GM18858 (cell line): ENCODE data around the gene DDX18.

Experiments used
- ATAC-seq: cut with Tn5 transposase; IDR thresholded peaks from one replicate; pipeline ENCODE4 v1.9.1; 2021; ENCODE audit not compliant: unreplicated experiment

The DDX18 gene

DNA sequence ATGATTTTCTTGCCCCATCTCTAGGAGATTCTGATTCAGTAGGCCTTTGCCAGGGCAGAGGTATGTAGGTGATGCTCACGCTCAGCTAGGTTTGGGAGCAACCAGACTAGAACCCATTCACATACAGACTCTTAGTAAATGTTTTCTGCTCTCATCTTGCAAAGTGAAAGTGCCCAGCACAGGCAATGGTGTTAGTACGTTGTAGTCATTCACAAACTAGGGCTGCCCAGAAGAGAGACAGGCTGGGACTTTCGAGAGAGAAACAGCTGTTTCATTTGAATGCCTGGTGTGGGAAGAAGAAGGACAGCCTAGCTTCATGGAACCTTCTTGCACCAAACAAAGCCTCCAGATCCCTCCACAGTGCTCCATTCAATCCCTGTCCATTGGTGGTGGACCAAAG is 19.4 kb downstream of the DDX18 start:
- ATAC-seq, result no peak

DNA sequence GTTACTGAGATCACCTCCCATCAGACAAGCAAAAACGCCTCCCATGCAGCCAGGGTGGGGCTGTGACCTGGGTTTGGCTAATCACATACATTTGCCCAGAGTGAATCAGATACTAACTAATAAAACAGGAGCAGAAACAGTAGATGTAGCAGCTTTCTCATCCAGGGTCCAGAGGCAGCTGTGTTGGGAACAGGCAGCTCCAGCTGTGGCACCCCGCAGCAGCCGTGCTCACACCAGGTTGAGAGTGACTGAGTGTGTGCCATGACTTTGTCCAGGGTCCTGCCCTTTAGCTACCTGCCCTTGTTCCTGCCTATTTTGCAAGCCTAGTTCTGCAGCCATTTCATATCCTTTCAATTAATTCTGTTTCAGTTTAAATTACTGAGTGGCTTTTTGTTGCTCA is 20.5 kb downstream of the DDX18 start:
- ATAC-seq, result no peak

DNA sequence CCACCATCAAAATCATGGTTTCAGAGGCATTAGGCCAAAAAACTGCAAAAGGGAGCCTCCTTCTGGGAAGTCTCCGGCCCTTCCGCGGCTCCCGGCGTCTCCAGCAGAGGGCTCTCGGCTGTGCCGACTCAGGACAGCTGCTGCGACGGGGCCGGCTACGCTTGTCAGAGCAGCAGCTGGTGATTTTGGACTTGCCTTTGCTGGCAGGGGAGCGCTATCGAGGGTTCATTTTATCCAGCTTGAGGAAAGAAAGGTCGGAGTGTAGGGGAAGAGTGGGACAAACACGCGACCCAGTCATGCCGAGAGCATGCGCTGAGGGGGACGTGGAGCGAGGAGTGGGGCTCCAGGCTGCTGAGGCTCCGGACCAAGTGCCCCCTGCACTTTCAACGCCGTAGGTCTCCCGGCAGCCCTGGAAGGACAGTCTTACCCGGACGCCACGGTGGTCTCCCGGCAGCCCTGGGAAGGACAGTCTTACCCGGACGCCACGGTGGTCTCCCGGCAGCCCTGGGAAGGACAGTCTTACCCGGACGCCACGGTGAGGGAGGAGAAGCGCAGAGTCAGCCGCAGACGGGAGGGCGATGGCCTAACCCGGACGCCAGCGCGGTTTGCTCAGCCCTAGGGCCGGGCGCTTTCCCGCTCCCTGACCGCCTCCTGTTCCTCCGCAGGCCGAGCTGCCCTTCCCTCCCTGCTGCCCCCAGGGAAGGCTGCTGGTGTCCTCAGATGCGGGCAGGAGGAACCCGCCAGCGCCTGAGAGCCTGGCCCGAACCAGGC is 21.7 kb downstream of the DDX18 start:
- peak; percentile 69 for ATAC-seq

DNA sequence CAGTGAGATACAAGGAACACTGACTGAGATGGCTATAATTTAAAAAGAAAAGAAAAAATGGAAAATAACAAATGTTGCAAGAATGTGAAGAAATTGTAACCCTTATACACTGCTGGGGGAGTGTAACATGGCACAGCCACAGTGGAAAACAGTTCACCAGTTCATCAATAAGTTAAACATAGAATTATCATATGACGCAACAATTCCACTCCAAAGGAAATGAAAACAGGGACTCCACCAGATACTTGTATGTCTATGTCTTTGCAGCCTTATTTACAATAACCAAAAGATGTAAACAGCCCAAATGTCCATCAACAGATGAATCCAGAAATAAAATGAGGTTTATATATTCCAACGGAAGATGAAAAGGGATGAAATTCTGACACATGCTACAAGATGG is 30.8 kb downstream of the DDX18 start:
- no peak for ATAC-seq

DNA sequence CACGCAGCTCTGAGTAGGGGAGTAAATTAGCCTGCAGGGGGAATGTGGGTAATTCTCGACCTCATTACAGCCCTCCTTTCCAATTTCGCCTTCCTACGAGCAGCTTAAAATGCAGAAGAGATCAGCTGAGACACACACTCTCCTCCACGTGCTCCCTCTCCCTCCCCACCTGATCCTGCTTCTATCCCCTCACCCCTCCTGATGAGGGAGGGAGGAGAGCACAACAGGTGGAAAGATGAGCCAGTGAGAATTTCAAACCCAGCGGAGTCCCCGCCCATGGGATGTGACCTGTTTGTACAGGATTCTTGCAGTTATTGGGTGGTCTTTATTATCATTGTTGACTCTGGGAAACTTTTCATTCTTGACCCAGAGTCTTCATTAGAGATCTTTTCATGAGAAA is 35.5 kb downstream of the DDX18 start:
- ATAC-seq, result no peak

DNA sequence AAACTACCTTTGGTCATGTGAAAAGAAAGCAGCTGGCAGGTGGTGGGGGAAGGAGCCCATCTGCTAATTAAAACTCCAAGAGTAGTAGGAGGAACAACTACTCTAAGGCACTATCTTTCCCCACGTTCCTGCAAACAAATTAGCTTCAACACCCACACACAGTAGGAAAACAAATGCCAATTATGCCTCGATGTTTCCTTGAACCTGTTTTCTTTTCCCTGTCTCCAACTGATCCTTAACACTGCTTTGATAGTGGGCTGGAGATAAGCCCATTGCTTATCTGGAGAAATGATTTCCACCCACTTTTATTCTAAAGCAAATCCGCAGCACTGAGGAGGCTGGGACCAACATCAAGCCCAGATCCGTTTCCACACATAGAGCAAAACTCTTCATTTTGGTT is 36.0 kb downstream of the DDX18 start:
- ATAC-seq, result no peak

DNA sequence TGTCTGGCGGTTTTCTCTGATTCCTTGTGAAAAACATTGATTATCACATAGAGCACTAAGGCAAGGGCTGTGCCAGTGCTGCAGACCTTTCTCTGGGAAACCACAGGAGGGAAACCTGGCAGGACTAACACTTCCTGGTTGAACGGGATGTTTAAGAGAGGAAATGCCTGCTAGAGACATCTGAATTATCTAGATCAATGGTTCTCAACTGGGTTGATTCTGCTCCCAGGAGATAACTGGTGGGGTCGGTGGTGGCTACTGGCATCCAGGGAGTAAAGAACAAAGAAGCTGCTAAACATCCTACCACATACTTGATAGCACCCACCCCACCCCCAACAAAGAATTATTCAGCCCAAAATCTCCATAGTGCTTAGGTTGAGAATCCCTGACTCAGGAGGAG is 37.5 kb downstream of the DDX18 start:
- ATAC-seq, result no peak

DNA sequence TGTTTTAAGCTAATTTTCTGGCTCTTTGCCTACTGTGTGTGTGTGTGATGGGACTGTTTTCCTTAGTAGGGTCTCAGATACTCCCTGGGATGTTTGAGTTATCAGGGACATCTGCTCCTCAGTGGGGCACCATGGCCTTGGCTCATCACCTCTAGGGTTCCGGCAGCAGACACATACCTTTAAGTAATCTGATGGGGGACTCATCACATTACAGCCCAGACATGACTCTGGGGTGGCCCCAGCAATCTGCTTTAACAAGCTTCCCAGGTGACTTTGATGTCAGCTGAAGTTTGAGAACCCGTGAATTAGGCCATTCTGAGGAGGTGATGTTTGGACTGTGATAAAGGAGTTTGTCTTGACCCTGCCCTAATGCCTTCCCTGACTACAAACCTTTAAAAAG is 38.8 kb downstream of the DDX18 start:
- ATAC-seq, result no peak

DNA sequence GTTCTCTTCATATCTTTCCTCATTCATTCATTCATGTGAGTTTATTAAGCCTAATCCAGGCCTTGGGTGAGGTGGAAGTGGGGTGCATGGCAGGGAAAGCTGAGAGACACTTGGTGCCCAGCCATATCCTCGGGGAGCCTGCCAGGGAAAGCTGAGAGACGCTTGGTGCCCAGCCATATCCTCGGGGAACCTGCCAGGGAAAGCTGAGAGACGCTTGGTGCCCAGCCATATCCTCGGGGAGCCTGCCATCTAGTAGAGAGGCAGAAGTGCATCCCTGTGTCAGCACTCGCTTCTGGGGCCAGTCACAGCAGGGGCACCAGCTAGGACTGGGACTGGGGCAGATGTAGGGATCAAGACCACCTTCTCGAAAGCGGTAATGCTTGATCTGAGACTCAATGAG is 39.4 kb downstream of the DDX18 start:
- ATAC-seq, result no peak

DNA sequence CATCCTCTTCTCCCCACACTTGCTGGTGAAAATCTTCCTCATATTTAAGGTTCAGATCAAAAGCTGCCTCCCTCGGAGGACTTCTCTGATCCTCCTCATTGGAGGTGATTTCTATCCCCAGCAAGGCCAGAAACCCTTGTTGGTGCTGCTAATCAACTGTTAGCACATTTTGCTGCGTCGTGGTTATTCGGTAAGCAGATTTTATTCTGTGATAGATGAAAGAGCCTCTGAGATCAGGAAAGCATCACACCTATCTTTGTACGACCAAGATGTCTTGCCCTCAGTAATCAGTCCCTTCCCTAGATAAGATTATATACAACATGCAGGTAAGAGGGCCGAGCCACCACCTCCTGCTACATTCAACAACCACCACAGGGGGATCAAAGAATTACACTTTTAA is 40.1 kb downstream of the DDX18 start:
- ATAC-seq, result no peak

DNA sequence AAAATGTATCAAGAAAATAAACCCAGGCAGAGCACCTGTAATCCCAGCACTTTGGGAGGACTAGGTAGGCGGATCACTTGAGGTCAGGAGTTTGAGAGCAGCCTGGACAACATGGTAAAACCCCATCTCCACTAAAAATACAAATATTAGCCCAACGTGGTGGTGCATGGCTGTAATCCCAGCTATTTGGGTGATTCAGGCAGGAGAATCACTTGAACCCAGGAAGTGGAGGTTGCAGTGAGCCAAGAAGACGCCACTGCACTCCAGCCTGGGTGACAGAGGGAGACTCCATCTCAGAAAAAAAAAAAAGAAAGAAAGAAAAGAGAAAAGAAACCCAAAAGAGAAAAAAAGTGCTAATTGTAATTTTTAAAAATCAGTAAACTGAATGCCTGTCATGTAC is 41.4 kb downstream of the DDX18 start:
- no peak for ATAC-seq

DNA sequence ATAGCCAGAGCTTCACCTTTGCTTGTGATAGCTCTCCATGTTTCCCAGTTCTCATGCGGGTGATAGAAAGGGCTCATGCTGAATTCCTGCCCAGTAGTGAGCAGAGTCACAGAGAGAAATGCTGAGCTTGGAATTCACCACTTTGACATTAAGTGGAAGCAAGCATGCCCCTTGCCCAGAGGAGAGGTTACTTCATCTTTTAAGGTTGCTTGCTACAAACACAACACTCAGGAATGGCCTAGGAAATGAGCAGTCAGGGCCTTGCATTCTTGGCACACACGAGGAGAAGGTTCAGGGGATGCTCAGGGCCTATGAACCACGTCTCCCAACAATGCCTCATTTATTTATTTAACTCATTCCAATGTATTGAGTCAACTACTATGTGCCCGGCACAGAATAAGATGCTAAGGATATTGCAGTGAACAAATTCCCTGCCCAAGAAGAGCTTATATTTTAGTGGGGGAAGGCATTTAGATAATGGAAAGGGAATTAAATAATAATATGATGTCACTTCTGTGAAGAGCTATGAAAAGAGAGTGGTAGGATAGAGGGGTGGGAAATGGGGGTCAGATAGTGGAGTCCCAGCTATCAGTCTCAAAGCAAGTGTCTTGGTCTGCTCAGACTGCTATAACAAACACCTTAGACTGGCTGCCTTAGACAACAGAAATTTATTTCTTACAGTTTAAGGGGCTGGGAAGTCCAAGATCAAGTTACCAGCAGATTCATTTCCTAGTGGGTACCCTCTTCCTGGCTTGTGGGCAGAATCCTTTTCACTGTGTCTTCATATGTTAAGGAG is 42.1 kb downstream of the DDX18 start:
- no peak for ATAC-seq

DNA sequence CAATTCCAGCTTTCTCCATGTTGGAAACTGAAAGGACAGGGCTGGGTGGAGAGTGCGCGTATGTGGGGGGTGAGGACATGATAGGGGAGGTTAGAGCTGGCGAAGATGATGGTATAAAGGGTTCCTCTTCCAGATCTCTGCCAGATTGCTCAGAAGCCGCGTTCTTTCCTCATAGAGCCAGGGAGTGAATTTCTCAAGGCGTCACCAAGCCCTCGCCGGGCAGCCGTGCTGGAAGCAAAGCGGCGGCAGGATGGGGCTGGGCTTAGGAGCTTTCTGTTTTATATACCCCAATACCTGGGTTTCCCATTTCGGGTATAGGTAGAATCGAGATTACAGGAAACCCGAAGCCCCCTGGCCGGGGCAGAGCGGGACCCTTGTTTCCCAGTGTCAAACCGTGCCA is 43.8 kb downstream of the DDX18 start:
- ATAC-seq, result no peak

DNA sequence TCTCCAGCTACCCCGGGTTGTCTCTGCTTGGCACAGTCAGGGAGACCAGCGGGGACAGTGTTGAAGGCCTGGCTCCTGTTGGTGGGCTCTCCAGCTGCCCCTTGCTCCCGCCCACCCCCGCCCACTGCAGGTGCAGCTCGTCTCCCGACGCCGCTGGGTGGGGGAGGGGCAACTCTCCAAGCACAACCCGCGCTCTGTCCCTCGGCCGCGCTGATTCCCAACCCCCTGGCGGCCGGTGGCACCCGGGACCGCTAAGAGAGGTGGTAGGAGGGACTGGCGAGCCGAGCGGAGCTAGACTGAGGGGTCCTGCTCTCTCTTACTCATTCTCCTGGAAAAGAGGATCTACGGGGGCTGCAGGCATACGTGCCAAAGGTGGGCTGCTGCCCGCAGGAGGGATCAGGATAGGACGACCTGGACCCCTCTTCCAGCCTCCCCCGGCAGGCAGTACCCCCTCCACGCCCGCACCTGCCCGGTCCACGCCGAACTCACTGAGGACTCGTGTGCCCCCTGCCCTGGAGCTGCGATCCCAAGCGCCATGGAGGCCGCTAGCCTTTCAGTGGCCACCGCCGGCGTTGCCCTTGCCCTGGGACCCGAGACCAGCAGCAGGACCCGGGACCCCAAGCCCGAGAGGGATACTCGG is 44.5 kb downstream of the DDX18 start:
- ATAC-seq, result no peak

DNA sequence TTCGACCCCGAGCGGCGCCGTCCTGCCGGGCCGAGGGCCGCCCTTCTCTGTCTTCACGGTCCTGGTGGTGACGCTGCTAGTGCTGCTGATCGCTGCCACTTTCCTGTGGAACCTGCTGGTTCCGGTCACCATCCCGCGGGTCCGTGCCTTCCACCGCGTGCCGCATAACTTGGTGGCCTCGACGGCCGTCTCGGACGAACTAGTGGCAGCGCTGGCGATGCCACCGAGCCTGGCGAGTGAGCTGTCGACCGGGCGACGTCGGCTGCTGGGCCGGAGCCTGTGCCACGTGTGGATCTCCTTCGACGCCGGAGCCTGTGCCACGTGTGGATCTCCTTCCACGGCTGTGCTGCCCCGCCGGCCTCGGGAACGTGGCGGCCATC is 45.0 kb downstream of the DDX18 start:
- ATAC-seq, result no peak

DNA sequence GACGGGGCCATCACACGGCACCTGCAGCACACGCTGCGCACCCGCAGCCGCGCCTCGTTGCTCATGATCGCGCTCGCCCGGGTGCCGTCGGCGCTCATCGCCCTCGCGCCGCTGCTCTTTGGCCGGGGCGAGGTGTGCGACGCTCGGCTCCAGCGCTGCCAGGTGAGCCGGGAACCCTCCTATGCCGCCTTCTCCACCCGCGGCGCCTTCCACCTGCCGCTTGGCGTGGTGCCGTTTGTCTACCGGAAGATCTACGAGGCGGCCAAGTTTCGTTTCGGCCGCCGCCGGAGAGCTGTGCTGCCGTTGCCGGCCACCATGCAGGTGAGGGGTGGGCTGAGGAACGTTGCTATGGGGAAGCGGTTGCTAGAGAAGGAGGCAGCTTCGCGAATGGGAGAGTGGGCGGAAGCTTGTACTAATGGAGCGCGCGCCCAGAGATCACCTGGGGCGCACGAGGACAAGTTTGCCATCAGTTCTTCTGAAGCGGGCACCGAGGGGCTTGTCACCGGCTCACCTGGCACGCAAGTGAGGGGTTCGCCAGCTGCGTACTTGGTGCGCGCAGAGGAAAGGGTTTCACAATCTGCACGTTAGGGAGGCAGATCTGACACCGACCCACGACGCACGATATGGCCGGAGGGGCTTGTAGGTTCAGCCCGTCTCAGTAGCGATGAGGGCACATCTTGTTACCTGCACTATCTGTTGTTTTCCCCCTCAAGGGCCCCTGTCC is 45.6 kb downstream of the DDX18 start:
- no peak for ATAC-seq

DNA sequence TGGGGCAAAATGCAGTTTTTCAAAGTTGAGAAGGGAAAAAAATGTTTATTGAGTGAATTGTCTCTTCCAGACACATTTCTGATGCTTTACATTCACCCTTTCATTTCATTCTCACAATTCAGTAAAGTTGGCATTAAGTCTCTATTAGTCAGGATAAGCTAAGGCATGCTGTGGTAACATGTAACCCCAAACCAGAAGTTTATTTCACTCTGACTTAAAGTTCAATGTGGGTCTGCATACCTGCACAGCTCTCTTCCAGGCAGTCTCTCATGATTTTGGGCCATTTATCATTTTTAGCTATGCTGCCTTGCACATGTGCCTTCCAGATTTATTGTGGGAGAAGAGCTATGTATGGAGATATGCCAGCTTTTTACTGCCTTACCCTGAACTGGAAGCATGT is 48.0 kb downstream of the DDX18 start:
- ATAC-seq, result no peak

DNA sequence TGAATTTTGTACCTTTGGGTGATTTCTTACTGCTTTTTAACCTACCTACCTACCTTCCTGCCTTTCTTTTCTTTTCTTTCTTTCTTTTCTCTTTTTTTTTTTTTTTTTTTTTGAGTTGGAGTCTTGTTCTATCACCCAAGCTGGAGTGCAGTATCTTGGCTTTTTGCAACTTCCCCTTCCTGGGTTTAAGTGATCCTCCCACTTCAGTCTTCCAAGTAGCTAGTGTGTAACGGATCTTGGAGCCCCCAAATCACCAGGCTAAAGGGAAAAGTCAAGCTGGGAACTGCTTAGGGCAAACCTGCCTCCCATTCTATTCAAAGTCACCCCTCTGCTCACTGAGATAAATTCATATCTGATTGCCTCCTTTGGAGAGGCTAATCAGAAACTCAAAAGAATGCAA is 61.3 kb downstream of the DDX18 start:
- ATAC-seq, result no peak

DNA sequence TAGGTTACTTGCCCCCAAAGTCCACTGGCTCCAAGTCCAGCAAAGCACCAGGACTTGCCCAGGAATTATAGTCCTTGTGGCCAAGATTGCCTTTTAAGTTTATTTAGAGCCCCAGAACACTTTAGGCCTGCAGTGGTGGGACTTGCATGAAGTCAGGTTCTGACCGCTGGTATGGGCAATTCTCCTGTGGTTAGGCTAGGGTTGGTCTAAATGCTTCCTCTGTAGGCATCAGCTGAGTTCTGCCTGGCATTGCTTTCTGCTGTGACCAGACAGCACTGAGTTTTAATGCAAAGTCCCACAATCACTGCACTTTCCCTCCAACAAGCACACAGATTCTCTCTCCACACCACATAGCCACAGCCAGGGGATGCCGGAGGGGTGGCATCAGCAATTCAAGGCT is 64.5 kb downstream of the DDX18 start:
- ATAC-seq, result no peak
